Uterus (tissue), 2 donors: ENCODE data around the gene HECTD1.

ENCODE experiments used
- POLR2A ChIP-seq, 2 donors: fragments of 450-650 bp; IDR thresholded peaks; one replicate each; pipeline ENCODE4 v1.6.1; 2016; ENCODE audit warnings: antibody characterized with exemption in 2 of 2, mild to moderate bottlenecking in 1 of 2, moderate library complexity in 1 of 2
- TF ChIP-seq, protein P1 (sequence below), 4 experiments: fragments of 200-600 bp in 2 of 4; fragments of 450-650 bp in 2 of 4; sonication (generic) in 2 of 4; IDR thresholded peaks; one replicate each; pipeline ENCODE4 v1.5.1; 2016 to 2019; ENCODE audit warnings: antibody characterized with exemption in 4 of 4, mild to moderate bottlenecking in 2 of 4, moderate library complexity in 1 of 4

DNA sequence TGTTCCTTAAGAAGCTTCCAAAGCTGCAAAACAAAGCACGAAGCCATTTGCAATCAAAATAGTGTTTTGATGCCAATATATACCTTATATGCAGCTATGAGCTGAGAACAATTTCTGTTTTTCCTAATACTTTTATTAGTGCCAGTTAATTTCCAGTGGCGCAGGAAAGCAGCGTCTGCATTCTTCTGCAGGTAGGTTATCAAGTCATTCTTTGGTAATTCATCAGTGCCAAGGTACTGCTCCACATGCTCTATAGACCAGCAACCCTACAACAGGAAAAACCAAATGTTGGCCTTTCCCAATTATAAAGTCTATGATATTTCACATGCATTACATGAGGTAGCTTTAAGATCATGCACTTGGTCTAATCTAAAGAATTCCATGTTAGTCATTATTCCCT lies 93.8 kb downstream of the HECTD1 start:
- TF ChIP-seq, protein P1, sequence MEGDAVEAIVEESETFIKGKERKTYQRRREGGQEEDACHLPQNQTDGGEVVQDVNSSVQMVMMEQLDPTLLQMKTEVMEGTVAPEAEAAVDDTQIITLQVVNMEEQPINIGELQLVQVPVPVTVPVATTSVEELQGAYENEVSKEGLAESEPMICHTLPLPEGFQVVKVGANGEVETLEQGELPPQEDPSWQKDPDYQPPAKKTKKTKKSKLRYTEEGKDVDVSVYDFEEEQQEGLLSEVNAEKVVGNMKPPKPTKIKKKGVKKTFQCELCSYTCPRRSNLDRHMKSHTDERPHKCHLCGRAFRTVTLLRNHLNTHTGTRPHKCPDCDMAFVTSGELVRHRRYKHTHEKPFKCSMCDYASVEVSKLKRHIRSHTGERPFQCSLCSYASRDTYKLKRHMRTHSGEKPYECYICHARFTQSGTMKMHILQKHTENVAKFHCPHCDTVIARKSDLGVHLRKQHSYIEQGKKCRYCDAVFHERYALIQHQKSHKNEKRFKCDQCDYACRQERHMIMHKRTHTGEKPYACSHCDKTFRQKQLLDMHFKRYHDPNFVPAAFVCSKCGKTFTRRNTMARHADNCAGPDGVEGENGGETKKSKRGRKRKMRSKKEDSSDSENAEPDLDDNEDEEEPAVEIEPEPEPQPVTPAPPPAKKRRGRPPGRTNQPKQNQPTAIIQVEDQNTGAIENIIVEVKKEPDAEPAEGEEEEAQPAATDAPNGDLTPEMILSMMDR (IDR thresholded peaks at IDR 0.05): no peak
- TF ChIP-seq POLR2A (IDR thresholded peaks at IDR 0.05): no peak
